Osteoblast (primary cell): ENCODE results near the gene LEPR. TPM values are rescaled to one million over a fixed set of nuclear protein-coding genes. Genes with fewer than 3 reads are reported as not detected.

Experiments used
- DNase-seq: peaks from one replicate; pipeline ENCODE4 v3.0.0; 2011; ENCODE audit warnings: low spot score, mixed read lengths; ENCODE audit not compliant: insufficient read length; ENCODE audit errors: missing footprints
- H2AFZ ChIP-seq: 2 replicates; pipeline ENCODE4 v1.6.0; 2011; ENCODE audit warnings: mild to moderate bottlenecking, low read length
- H3K27ac ChIP-seq: 2 replicates; pipeline ENCODE4 v1.5.1; 2011; ENCODE audit warnings: mild to moderate bottlenecking, low read depth, low read length, moderate library complexity
- H3K27me3 ChIP-seq: 2 replicates; pipeline ENCODE4 v1.6.0; 2012; ENCODE audit warnings: mild to moderate bottlenecking, control low read depth, inconsistent platforms, low read length, moderate library complexity; ENCODE audit not compliant: insufficient read depth
- H3K36me3 ChIP-seq: 2 replicates; pipeline ENCODE4 v1.5.1; 2011; ENCODE audit warnings: mild to moderate bottlenecking, low read length, control low read depth, moderate library complexity; ENCODE audit not compliant: insufficient read depth
- H3K4me1 ChIP-seq: 2 replicates; pipeline ENCODE4 v1.5.1; 2011; ENCODE audit warnings: mild to moderate bottlenecking, low read length, control low read depth, moderate library complexity; ENCODE audit not compliant: insufficient read depth
- H3K4me2 ChIP-seq: 2 replicates; pipeline ENCODE4 v1.6.0; 2011; ENCODE audit warnings: mild to moderate bottlenecking, low read length; ENCODE audit not compliant: insufficient read depth
- H3K4me3 ChIP-seq: fragments of 200-600 bp; sonication (generic); 3 replicates; pipeline ENCODE4 v1.5.1; 2012; ENCODE audit warnings: mild to moderate bottlenecking, low read length, inconsistent platforms; ENCODE audit not compliant: insufficient read depth
- H3K79me2 ChIP-seq: 2 replicates; pipeline ENCODE4 v1.6.0; 2012; ENCODE audit warnings: mild to moderate bottlenecking, low read length, control low read depth, inconsistent platforms; ENCODE audit not compliant: insufficient read depth
- H3K9me3 ChIP-seq: 2 replicates; pipeline ENCODE4 v1.5.1; 2011; ENCODE audit warnings: low read depth, low read length, control low read depth
- H4K20me1 ChIP-seq: 2 replicates; pipeline ENCODE4 v1.6.0; 2012; ENCODE audit warnings: mild to moderate bottlenecking, low read length, control low read depth; ENCODE audit not compliant: insufficient read depth
- CTCF ChIP-seq: IDR thresholded peaks from 2 replicates; pipeline ENCODE4 v1.5.1; 2011; ENCODE audit warnings: mild to moderate bottlenecking, low read depth, low read length, moderate library complexity; ENCODE audit errors: extremely low read depth
- total RNA-seq: library from RNA; depleted of rRNA; stranded (reverse); fragments of >200 nt; gene quantifications from 2 replicates; pipeline ENCODE4 v1.2.3, GENCODE V29; 2012

Gene LEPR
- total RNA-seq, 1 donor = 169 TPM

GRCh38 chr1:65416767-65417166 is 3.7 kb upstream of the LEPR start:
- H3K79me2 ChIP-seq = peaks cover 7% of the 10 kb centered on the region
- no peaks in the 10 kb centered on the region for H3K27me3 ChIP-seq
- peaks cover 24% of the 10 kb centered on the region for H3K4me1 ChIP-seq
- H3K27ac ChIP-seq = no peak overlapping the region
- DNase-seq = no peak
- TF ChIP-seq CTCF = no peak
- H3K4me3 ChIP-seq = no peak overlapping the region
- no peak overlapping the region for H2AFZ ChIP-seq
- H3K4me2 ChIP-seq = no peak overlapping the region
- H3K9me3 ChIP-seq = no peaks in the 10 kb centered on the region
- H4K20me1 ChIP-seq = no peaks in the 10 kb centered on the region
- H3K36me3 ChIP-seq = no peaks in the 10 kb centered on the region

GRCh38 chr1:65417729-65418128 is 2.7 kb upstream of the LEPR start:
- no peaks in the 10 kb centered on the region for H3K36me3 ChIP-seq
- no peaks in the 10 kb centered on the region for H3K9me3 ChIP-seq
- peaks cover 25% of the 10 kb centered on the region for H3K4me1 ChIP-seq
- H3K27ac ChIP-seq = no peak overlapping the region
- H2AFZ ChIP-seq = no peak overlapping the region
- DNase-seq = no peak
- no peaks in the 10 kb centered on the region for H3K27me3 ChIP-seq
- peaks cover 16% of the 10 kb centered on the region for H3K79me2 ChIP-seq
- H3K4me2 ChIP-seq = no peak overlapping the region
- H3K4me3 ChIP-seq = no peak overlapping the region
- no peak for TF ChIP-seq CTCF
- H4K20me1 ChIP-seq = no peaks in the 10 kb centered on the region

GRCh38 chr1:65418522-65419185 is 1.8 kb upstream of the LEPR start:
- H3K27ac ChIP-seq = peak overlapping the region; percentile 85
- no peaks in the 10 kb centered on the region for H3K36me3 ChIP-seq
- H2AFZ ChIP-seq = peak overlapping the region; percentile 20
- H4K20me1 ChIP-seq = no peaks in the 10 kb centered on the region
- H3K79me2 ChIP-seq = peaks cover 25% of the 10 kb centered on the region
- H3K4me2 ChIP-seq = no peak overlapping the region
- peak; percentile 46 for DNase-seq
- H3K4me1 ChIP-seq = peaks cover 30% of the 10 kb centered on the region
- no peaks in the 10 kb centered on the region for H3K27me3 ChIP-seq
- no peak for TF ChIP-seq CTCF
- H3K9me3 ChIP-seq = no peaks in the 10 kb centered on the region
- H3K4me3 ChIP-seq = no peak overlapping the region

- no peaks in the 10 kb centered on the region for H3K36me3 ChIP-seq
- H3K4me1 ChIP-seq = peaks cover 43% of the 10 kb centered on the region
- peak overlapping the region; percentile 89 for H3K4me3 ChIP-seq
- H3K4me2 ChIP-seq = peak overlapping the region; percentile 95
- peak overlapping the region; percentile 98 for H2AFZ ChIP-seq
- TF ChIP-seq CTCF = no peak
- DNase-seq = peak; percentile 97
- no peaks in the 10 kb centered on the region for H3K27me3 ChIP-seq
- H3K9me3 ChIP-seq = no peaks in the 10 kb centered on the region
- no peaks in the 10 kb centered on the region for H4K20me1 ChIP-seq
- peaks cover 34% of the 10 kb centered on the region for H3K79me2 ChIP-seq
- peak overlapping the region; percentile 85 for H3K27ac ChIP-seq
Measured at GRCh38 chr1:65419681-65420589, 533 bp upstream of the LEPR start.
